Breast epithelium (tissue), 4 donors: Measurements from ENCODE around the gene PSME4. TPM values are rescaled to one million over a fixed set of nuclear protein-coding genes. Genes with fewer than 3 reads are reported as not detected.

Source experiments
- DNase-seq, 2 donors: peaks; one replicate each; pipeline ENCODE4 v3.0.0-alpha.2; 2019; ENCODE audit warnings: low spot score in 2 of 2
- H3K27ac ChIP-seq, 2 donors: fragments of 200-600 bp; sonication (generic) in 1 of 2; one replicate each; pipeline ENCODE4 v1.5.1; 2016 to 2019; ENCODE audit warnings: mild to moderate bottlenecking in 1 of 2
- H3K27me3 ChIP-seq, 2 donors: fragments of 200-600 bp; sonication (generic) in 1 of 2; one replicate each; pipeline versions ENCODE4 v1.5.1 to v1.6.0; 2017 to 2019; ENCODE audit warnings: control low read depth in 1 of 2, mild to moderate bottlenecking in 1 of 2
- H3K36me3 ChIP-seq: fragments of 200-600 bp; one replicate; pipeline ENCODE4 v1.5.1; 2019
- H3K4me1 ChIP-seq, 2 donors: fragments of 200-600 bp; sonication (generic); one replicate each; pipeline ENCODE4 v1.5.1; 2016 to 2019; ENCODE audit warnings: control low read depth in 1 of 2
- H3K4me3 ChIP-seq, 3 donors: fragments of 200-600 bp; sonication (generic); 1 replicate in 2 of 3; 2 replicates in 1 of 3; pipeline ENCODE4 v1.5.1; 2016 to 2019; ENCODE audit warnings: mild to moderate bottlenecking in 3 of 3, moderate library complexity in 2 of 3
- H3K9me3 ChIP-seq, 2 donors: fragments of 200-600 bp; sonication (generic) in 1 of 2; one replicate each; pipeline ENCODE4 v1.5.1; 2016 to 2019; ENCODE audit warnings: control low read depth in 1 of 2
- POLR2A ChIP-seq: fragments of 450-650 bp; IDR thresholded peaks from one replicate; pipeline ENCODE4 v1.6.1; 2016; ENCODE audit warnings: antibody characterized with exemption, mild to moderate bottlenecking, moderate library complexity
- POLR2AphosphoS5 ChIP-seq, 3 donors: sonication (generic); formaldehyde crosslinking; IDR thresholded peaks; one replicate each; pipeline ENCODE4 v1.6.1; 2017; ENCODE audit warnings: antibody characterized with exemption in 3 of 3
- intact Hi-C: fragments of 100-400 bp; cut with DNase I; formaldehyde crosslinking; loops from one replicate; pipeline ENCODE4 v1.15.1; 2023; ENCODE audit warnings: low total_unique reads
- total RNA-seq, 3 donors: library from RNA; depleted of rRNA; stranded (reverse); fragments of >200 nt; gene quantifications; one replicate each; pipeline ENCODE4 v1.1.0, GENCODE V29; 2016
- TF ChIP-seq, protein P1 (sequence below), 3 donors: fragments of 450-650 bp; IDR thresholded peaks; one replicate each; pipeline ENCODE4 v1.5.1; 2016 to 2017; ENCODE audit warnings: antibody characterized with exemption in 3 of 3, mild to moderate bottlenecking in 3 of 3, moderate library complexity in 3 of 3

PSME4 gene
- total RNA-seq, 3 donors from 2014 or later: 45.3 to 176 (median 75.1) TPM

- Histone ChIP-seq H3K4me3 (no peak overlapping the region), H3K9me3 (no peaks in the 10 kb centered on the region), H3K27ac (no peak overlapping the region), H3K4me1 (no peaks in the 10 kb centered on the region), H3K36me3 (no peaks in the 10 kb centered on the region), H3K27me3 (no peaks in the 10 kb centered on the region)
- intact Hi-C loops: no loop called here
- TF ChIP-seq POLR2AphosphoS5 (IDR thresholded peaks at IDR 0.05) (no peak), POLR2A (no peak)
- TF ChIP-seq, protein P1, sequence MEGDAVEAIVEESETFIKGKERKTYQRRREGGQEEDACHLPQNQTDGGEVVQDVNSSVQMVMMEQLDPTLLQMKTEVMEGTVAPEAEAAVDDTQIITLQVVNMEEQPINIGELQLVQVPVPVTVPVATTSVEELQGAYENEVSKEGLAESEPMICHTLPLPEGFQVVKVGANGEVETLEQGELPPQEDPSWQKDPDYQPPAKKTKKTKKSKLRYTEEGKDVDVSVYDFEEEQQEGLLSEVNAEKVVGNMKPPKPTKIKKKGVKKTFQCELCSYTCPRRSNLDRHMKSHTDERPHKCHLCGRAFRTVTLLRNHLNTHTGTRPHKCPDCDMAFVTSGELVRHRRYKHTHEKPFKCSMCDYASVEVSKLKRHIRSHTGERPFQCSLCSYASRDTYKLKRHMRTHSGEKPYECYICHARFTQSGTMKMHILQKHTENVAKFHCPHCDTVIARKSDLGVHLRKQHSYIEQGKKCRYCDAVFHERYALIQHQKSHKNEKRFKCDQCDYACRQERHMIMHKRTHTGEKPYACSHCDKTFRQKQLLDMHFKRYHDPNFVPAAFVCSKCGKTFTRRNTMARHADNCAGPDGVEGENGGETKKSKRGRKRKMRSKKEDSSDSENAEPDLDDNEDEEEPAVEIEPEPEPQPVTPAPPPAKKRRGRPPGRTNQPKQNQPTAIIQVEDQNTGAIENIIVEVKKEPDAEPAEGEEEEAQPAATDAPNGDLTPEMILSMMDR (IDR thresholded peaks at IDR 0.05): no peak
- DNase-seq: no peak
Measured at GRCh38 chr2:53994818-53995808, 24.3 kb upstream of the PSME4 start.

GRCh38 chr2:53991948-53992347 is 21.2 kb upstream of the PSME4 start:
- no peaks in the 10 kb centered on the region for H3K36me3 ChIP-seq
- no peaks in the 10 kb centered on the region for H3K9me3 ChIP-seq
- no peaks in the 10 kb centered on the region for H3K4me1 ChIP-seq
- DNase-seq: no peak
- TF ChIP-seq POLR2AphosphoS5 (IDR thresholded peaks at IDR 0.05): no peak
- TF ChIP-seq, protein P1 (IDR thresholded peaks at IDR 0.05): no peak
- TF ChIP-seq POLR2A: no peak
- intact Hi-C loops: no loop called here
- H3K27ac ChIP-seq: no peak overlapping the region
- H3K4me3 ChIP-seq: no peak overlapping the region
- H3K27me3 ChIP-seq: no peaks in the 10 kb centered on the region

DNA sequence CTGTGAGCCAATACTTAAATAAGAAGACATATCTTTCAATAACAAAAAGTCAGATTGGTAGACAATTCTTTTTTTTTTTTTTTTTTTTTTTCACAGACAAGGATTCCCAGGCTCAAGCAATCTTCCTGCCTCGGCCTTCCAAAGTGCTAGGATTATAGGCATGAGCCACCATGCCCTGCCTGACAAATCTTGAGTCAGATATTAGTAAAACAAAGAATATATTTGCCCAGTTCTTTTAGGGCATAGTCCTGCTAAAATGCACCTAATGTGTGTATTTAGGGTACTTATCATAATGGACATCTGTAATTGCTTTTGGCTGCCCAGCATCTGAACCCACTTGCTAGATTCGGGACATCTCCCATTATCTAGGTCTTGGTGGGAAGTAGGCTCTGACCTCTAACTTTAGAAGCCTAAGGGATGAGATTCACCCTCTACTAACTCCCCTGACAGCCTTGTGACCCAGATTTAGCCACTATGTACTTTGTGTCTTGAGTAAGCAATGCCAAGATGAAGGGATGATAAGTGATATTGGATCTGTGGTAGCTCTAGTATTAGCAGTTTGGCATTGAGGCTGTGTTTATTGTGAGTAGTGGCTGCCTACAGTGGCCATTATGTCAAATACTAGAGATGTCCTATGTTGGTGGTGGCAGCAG is 18.5 kb upstream of the PSME4 start:
- no peaks in the 10 kb centered on the region for H3K9me3 ChIP-seq
- intact Hi-C loops: no loop called here
- no peak for DNase-seq
- TF ChIP-seq POLR2A: no peak
- TF ChIP-seq, protein P1 (IDR thresholded peaks at IDR 0.05): no peak
- no peaks in the 10 kb centered on the region for H3K4me1 ChIP-seq
- no peaks in the 10 kb centered on the region for H3K36me3 ChIP-seq
- peak overlapping the region in 1 of 2 donors; percentile 29 for H3K27ac ChIP-seq
- H3K27me3 ChIP-seq: no peaks in the 10 kb centered on the region
- H3K4me3 ChIP-seq: no peak overlapping the region

GRCh38 chr2:53987336-53987921 is 16.6 kb upstream of the PSME4 start:
- H3K9me3 ChIP-seq: no peaks in the 10 kb centered on the region
- intact Hi-C loops: no loop called here
- no peaks in the 10 kb centered on the region for H3K4me1 ChIP-seq
- H3K27me3 ChIP-seq: no peaks in the 10 kb centered on the region
- no peaks in the 10 kb centered on the region for H3K36me3 ChIP-seq
- H3K4me3 ChIP-seq: no peak overlapping the region
- TF ChIP-seq, protein P1 (IDR thresholded peaks at IDR 0.05): no peak
- no peak for TF ChIP-seq POLR2A
- TF ChIP-seq POLR2AphosphoS5 (IDR thresholded peaks at IDR 0.05): no peak
- H3K27ac ChIP-seq: peak overlapping the region in 1 of 2 donors; percentile 69
- DNase-seq: no peak
